Caki2 (cell line): ENCODE results near the gene CRYGS. TPM values are rescaled to one million over a fixed set of nuclear protein-coding genes. Genes with fewer than 3 reads are reported as not detected.
"Not testable (repeated sequence)": the region's sequence is repeated elsewhere in the genome, so short reads cannot be mapped to it uniquely, and the experiment has no call there.

Source experiments
- DNase-seq: peaks from one replicate; pipeline ENCODE4 v3.0.0-alpha.2; 2015; ENCODE audit warnings: low read depth
- in situ Hi-C: cut with HindIII; loops from 2 replicates; pipeline ENCODE4 v1.10.0; 2016; ENCODE audit warnings: low sequenced_read_pairs, low pct_unique_long_range_greater_than_20kb, mixed read lengths
- total RNA-seq: library from RNA; depleted of rRNA; stranded (reverse); fragments of >200 nt; shearing (Covaris generic); gene quantifications from 2 replicates; pipeline ENCODE4 v1.2.3, GENCODE V29; 2014; ENCODE audit warnings: low replicate concordance

CRYGS gene
- total RNA-seq, 1 experiment from 2014 or later: 3.1 TPM

DNA sequence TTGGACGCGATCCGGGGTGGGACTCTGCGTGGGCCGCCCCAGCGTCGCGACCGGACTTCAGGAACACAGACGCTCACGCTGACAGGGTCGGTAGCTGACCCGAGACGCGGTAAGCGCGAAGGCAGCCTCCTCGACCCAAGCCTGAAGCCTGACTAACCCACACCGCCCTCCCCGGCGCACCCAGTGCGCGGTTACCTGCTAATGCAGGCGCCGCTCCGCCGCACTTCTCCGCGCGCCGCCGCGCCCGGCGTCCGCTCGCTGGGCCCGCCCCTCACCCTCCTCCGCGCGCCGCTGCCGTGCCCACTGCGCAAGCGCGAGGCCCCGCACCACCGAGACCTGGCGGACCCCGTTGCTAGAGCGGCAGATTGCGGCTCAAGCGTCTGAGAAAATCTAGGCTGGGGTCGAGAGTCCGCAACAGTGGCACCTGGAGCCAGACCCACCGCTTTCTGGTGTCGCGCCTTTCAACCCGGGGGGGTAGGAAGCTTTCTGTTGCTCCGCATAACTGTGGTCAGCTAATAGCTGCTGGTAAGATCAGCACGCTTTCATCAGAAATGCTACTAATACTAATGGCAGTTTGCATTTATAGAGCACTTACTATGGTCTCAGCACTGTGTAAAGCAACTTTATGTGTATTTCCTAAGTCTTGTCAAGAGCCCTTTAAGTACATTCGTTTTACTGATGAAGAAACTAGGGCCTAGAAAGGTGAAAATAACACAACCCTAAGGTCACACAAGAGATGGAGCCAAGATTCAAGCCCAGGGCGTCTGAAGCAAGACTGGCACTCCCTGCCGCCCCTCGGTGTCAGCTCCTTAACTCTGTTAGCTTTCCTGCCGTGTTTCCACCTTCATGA is 23.1 kb upstream of the CRYGS start, which contains the start of gene TBCCD1:
TBCCD1 (minus strand) TSS at position 268 of the 850 bp plus-strand sequence. CDS start 3,010 bp downstream, outside the sequence.
- DNase-seq: peak; percentile 95
- in situ Hi-C loops: no loop called here

DNA sequence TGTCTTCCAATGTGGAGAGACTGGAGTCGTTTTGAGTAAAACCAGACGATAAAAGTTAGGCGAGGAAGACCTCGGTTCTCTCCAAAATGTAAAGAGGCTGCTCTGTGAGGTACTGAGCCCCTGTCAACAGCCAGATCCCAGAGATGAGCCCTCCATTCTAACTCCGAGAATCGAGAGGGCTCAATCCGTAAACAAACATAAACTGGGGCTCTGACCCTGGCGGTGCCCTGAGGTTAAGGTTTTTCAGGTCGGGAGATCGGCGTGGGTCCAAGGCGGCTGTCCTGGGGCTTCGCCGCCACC is 22.5 kb upstream of the CRYGS start:
- in situ Hi-C loops: no loop called here
- DNase-seq: no peak

DNA sequence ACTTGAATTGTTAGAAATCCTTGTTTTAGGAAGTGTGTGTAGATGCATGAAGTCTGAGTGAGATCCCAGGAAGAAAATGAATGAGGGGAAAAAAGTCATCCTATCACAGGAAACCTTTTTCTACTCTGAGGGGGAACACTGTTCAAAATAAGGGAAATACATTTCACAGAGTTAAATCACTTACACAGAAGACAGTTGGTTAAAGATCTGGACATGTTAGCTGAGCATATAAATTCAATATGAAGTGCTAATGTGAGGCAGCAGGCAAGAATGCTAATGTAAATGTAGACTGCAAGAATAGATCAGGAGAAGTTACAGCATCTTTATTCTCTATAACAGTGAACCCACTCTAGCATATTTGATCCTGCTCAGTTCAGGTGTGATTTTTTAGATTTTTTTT is 20.4 kb upstream of the CRYGS start:
- DNase-seq: no peak
- in situ Hi-C loops: no loop called here

DNA sequence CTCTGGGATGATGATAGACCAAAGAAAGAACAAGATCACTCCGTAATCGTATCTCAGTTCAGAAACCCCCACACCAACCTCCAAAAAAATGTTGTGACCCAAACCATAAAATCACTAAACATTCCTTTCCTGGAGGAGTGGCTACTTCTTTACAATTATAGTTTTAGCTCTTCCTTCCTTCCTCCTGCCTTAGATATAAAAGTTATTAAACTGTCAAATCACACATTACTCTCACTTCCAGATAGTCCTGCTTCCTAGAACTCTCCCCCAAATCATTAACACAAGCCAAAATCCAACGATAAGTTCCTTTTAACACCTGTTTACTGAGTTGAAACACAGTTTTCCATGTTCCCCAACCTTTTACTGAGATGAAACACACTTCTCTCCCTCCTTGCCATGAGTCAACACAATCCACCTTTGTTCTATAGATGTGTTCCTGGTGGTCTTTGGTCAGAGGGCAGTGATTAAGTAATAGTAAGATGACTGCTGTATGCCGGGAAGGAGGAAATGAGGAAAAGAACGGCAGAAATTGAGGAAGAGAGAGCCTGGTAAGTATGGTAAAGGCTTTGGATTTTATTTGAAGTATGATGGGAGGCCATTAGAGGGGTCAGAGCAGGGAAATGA is 8.3 kb upstream of the CRYGS start:
- in situ Hi-C loops: no loop called here
- DNase-seq: no peak

DNA sequence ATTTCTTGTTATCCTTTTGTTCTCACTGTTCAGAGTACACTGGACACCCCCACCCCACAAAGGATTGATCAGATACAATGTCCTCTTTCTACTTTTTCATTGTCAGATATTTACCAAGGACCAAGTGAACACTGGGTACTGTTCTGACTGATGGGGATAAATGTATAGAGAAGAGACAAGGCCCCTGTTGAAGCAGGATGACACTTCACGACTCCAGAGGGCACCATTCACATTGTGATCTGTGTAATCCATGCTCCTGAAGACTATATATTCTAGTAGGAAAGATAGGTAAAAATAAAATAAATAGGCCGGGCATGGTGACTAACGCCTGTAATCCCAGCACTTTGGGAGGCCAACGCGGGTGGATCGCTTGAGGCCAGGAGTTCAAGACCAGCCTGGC is 7.2 kb upstream of the CRYGS start:
- in situ Hi-C loops: no loop called here
- DNase-seq: no peak

DNA sequence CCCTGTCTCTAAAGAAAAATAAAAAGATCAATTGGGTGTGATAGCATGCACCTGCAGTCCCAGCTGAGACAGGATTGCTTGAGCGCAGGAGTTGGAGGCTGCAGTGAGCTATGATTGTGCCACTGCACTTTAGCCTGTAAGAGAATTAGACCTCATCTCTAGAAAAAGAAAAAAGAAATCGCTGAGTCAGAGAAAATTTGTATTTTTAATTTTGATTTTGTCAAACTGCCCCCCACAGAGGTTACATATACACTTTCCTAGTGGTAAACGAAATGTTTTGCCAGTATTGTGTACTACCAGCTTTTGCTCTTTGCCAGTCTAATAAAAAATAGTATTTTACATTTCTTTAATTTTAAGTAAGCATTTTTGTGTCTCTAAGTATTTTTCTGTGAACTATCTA is 5.3 kb upstream of the CRYGS start:
- in situ Hi-C loops: no loop called here
- no peak for DNase-seq

DNA sequence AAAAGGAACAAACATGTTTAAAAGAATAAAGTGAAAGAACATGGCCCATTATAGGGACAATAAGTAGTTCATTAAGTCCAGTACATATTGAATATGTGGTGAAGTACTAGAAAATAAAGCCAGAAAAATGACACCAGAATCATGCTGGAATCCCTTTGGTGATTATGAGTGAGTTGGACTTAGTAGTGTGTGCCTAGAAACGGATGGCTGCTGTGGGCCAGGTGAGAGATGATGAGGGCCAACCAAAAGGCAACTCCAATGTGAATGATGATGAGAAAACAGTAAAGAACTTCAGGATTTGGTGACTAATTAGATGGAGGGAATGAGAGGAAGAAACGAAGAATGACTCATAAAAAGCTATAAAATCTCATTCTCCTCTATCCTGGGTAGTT is 3.3 kb downstream of the CRYGS start:
- in situ Hi-C loops: no loop called here
- no peak for DNase-seq

DNA sequence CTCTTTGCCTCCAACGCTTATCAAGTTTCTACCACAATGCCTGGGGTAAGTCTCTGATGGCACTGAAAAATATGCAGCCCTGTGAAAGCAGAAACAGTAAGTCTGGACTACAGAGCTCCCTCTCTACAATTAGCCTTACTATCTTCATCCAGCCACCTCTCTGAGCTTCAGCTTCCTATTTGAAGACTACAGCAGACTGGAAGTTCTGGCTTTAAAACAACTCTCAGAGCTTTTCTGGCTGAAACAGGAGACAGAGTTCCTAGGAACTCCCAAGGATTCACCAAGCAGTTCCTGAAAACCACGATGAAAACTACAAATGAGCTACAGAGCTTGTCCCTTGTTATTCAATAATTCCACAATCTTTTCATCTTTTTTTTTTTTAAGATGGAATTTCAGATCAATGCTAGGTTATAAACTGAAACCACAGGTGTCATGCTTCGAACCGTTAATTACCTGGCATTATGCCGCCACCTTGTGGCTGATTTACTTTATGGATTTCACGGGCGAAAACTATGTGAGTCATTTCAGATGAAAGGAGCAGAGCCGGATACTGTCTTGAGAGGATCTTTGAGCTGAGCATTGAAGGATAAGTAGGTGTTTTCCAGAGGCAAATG is 3.9 kb downstream of the CRYGS start:
- DNase-seq: peak; percentile 76
- in situ Hi-C loops: no loop called here

DNA sequence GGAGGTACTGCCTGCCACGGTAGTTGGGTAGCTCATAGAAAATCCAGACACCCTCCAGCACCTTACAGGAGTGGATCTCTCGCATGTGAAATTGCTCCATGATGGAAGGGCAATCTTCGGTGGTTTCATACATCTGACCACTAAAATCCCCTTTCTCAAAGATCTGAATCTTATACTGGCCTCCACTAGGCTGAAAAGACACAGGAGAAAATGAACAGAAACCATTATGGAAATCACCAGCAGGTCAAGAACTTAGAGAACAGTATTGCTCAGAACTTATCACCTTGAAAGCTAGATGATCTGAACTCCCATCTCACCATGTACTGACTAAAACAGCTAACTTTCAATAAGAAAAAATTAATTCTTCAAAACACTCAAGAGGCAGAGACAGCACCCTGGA is 5.4 kb downstream of the CRYGS start:
- in situ Hi-C loops: no loop called here
- DNase-seq: no peak

DNA sequence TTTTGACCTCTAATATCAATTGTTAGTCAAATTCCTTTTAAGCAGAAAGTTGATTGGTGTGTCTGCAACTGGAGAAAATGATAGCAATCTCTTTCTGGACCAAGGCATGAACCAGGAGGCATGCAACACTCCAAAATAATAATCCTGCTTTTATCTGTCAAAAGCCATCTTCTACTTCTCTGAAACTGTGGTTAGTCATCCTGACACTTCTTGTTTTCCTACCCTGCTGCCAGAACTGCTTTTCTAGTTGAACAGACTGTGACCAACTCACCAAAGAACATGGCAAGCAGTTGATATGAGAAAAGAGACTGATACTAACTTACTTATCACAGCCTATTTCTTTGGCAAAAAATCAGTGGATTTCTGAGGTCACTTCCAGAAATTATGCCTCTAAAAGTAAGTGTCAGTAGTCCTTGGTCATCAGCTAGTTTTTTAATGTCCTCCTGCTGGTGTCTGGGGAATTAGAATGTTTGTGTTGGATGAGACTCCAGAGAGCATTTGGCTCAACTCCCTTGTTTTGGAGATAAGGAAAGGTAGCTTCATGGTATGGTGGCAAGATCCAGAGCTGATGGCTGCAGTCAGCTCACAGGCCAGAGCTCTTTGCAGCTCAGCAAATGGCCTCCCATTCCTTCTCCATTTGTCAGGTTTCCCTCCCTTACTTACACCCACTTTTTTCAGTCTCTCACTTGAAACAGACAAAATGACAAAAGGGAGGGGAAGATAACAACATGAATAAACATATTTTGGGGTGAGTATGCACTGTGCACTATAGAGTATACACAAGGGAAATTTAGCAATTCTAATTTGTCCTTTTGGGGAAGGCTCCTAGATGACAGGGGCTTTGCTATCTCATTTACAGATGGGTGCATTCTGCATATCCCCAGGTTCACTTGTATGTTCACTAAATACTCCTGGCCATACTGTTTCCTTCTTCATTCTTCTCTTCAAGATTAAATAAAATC is 7.0 kb downstream of the CRYGS start:
- in situ Hi-C loops: no loop called here
- no peak for DNase-seq

DNA sequence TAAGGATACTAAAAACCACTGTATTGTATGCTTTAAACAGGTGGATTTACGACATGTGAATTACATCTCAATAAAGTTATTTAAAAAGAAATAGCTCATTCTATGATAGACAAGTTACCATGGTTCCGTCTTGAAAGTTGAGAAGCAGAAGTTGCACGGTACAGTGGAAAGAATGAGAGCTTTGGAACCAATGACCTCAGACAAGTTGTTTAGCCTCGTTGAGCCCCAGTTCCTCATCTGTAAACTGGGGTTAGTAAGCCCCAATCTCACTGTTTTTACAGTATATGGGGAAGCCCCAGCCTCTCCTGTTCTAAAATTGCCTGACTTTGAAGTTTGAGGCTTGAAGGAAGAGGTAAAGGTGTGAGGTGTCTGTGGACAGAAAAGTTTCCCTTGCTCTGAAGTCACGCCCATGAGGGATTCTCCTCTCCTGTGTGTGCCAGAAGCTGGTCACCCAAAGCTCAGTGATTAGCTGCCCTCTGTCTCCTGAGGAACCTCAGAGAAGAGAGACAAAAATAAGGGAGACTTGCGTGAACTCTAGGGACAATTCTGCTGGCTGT is 10.0 kb downstream of the CRYGS start:
- no peak for DNase-seq
- in situ Hi-C loops: no loop called here

DNA sequence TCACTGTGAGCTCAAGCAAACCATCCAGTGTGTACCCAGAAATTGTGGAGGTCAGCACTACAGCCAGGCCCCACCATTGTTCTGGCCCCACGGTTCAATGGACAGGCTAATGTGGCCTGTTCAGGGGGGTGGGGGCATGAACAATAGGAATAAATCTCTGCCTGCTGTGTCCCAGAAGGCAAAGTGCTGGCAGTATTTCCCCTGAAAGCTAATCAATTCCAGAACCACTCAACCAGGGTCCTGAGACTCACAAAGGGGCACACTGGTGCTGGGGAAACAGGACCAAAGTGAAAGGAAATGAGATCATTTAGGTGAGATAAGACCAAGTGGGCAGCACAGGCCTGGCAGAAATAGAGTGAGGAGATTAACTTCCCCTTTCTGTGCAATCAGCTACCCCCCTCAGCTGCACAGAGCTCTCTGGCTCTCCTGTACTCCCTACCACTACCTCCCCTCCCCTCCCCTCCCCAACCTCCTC is 11.5 kb downstream of the CRYGS start:
- no peak for DNase-seq
- in situ Hi-C loops: no loop called here

DNA sequence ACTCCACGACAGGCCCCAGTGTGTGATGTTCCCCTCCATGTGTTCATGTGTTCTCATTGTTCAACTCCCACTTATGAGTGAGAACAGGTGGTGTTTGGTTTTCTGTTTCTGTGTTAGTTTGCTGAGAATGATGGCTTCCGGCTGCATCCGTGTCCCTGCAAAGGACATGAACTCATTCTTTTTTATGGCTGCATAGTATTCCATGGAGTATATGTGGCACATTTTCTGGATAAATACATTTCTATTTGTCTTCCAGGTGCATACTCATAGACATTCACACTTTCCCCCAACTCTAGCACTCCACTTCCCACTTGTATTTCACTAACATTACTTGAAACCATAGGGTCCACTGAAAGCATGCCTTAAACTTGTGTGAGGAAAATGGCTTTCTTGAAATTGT is 12.5 kb downstream of the CRYGS start:
- in situ Hi-C loops, DNase-seq: not testable (repeated sequence)

DNA sequence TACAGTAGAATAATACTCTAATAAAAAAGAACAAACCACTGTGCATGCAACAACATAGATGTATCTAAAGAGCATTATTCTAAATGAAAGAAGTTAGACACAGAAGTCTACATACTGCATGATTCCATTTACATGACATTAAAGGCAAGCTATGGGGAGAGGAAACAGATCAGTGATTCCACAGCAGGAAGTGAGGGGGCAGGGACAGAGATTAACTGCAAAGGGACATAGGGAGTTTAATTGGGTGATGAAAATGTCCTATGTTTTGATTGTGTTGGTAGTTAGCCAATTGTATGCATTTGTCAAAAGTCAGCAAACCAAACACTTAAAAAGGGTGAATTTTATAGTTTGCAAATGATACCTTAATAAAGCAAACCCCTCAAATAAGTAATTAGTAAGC is 13.8 kb downstream of the CRYGS start:
- DNase-seq: no peak
- in situ Hi-C loops: no loop called here

DNA sequence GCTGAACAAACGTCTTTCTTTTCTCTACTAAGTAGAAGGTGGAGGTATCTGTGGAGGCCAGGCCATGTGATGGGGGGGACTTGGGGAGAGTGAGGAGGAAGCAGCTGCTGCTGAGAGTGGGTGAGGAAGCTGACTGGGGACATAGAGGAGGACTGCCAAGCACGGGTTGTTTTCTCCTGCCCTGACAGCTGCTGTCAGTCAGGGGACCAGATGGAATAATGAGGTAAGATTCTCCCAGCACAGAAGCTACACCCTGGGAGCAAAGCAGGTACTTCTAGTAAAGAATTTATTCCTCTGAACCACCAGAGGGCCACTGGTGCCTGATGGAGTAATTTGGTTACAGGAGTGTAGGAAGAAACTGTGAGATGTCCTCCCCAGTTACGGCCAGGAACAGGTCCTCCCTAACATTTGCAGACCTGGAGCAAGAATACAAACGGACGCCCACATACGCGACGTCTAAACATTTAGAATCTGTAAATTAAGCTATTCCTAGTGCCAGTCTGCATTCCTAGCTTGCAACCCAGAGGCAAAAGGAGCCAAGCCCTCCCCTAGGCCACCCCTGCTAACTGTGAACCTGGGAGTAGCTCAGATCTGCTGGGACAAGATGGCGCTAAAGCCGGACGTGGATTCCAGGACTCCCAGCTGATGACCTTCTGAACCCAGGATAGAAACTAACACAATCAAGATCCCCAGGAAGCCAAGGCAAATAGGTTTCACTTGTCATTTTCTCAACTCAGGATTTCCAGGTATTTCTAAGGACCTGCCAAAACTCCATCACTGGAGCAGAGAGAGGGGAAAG is 14.8 kb downstream of the CRYGS start:
- in situ Hi-C loops: no loop called here
- DNase-seq: no peak

DNA sequence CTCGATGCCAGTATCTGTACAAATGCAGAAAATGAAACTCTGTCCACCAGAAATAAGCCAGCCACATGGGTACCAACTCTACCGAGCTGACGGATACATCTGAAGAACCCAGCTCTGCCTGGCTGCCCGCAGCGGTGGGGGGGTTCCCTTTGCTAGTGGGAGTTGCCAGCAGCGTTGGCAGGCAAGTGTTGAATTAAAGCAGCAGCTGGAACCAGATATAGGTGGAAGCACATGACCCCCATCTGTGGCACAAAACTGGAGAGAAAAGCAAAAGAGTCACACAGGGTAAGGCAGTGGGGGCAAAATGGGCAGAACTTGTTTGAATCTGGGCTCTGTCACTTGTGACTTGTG is 17.9 kb downstream of the CRYGS start:
- in situ Hi-C loops: no loop called here
- DNase-seq: no peak

DNA sequence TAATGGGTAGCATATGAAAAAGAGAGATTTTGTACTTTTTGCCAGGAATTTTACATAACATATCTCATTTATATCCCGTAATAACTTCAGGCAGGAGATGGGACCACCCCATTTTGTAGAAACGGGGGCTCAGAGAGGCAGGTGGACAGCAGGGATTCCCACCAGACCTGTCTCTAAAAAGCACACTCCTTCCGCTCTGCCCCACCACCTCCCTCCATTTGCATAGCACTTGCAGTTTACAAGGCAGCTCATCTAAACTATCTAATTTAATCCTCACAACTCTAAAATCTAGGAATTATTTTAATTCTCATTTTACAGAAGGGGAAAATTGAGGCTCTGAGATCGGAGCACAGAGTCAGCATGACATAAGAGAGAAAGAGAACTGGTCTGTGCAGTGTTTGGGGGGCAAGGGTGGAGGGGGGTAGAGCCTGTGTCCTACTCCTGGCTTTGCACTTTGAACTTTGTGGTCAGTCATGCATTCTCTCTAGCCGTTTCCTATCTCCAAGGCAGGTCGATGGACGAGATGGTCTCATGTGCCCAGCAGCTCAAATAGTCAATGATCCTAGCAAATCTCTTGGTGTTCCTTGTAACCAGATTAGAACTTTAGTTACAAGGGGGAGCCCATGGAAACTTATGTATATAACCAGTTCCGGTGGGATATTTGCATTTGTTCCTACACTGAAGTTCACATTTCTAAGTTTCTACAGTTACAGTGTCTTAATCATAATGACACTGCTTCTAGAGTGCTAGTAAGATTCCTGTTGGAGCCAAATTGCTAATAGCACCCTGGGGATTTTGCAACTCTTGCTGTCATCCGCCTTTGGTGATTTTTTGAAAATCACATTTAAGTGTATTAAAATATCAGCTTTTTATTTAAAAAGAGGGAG is 18.6 kb downstream of the CRYGS start:
- no peak for DNase-seq
- in situ Hi-C loops: no loop called here
